HG02885 (cell line): Measurements from ENCODE around the gene ADGRB3.
A peak's percentile ranks its signal among the peaks of the same experiment; 100 is the strongest.
"Not testable (repeated sequence)": the region's sequence is repeated elsewhere in the genome, so short reads cannot be mapped to it uniquely, and the experiment has no call there.

Experiments
- ATAC-seq: cut with Tn5 transposase; IDR thresholded peaks from one replicate; pipeline ENCODE4 v1.9.1; 2021; ENCODE audit warnings: mild to moderate bottlenecking; ENCODE audit not compliant: unreplicated experiment, poor library complexity

ADGRB3 gene

GRCh38 chr6:69096681-69097080 lies 461.6 kb downstream of the ADGRB3 start:
- ATAC-seq, result no peak

GRCh38 chr6:69097948-69098347 lies 462.9 kb downstream of the ADGRB3 start:
- no peak for ATAC-seq

GRCh38 chr6:69098910-69099309 lies 463.8 kb downstream of the ADGRB3 start:
- peak; percentile 46 for ATAC-seq

- no peak for ATAC-seq
These were observed 465.7 kb downstream of the ADGRB3 start for GRCh38 chr6:69100772-69101171.

- no peak for ATAC-seq
These were observed 467.3 kb downstream of the ADGRB3 start for GRCh38 chr6:69102416-69102815.

- no peak for ATAC-seq
These were observed 470.2 kb downstream of the ADGRB3 start for GRCh38 chr6:69105288-69105687.

GRCh38 chr6:69106511-69106910 lies 471.4 kb downstream of the ADGRB3 start:
- no peak for ATAC-seq

GRCh38 chr6:69111301-69111700 lies 476.2 kb downstream of the ADGRB3 start:
- no peak for ATAC-seq

GRCh38 chr6:69116658-69117057 lies 481.6 kb downstream of the ADGRB3 start:
- ATAC-seq, result no peak

- not testable (repeated sequence) for ATAC-seq
These were observed 486.7 kb downstream of the ADGRB3 start for GRCh38 chr6:69121461-69122406.

GRCh38 chr6:69122407-69122773 lies 487.3 kb downstream of the ADGRB3 start:
- ATAC-seq, result no peak

GRCh38 chr6:69128411-69128810 lies 493.3 kb downstream of the ADGRB3 start:
- no peak for ATAC-seq

GRCh38 chr6:69129046-69129445 lies 494.0 kb downstream of the ADGRB3 start:
- ATAC-seq, result no peak

GRCh38 chr6:69135927-69136326 lies 500.8 kb downstream of the ADGRB3 start:
- ATAC-seq, result no peak

- no peak for ATAC-seq
These were observed 503.1 kb downstream of the ADGRB3 start for GRCh38 chr6:69138148-69138547.

GRCh38 chr6:69138893-69139494 lies 503.9 kb downstream of the ADGRB3 start:
- ATAC-seq, result no peak

- ATAC-seq, result no peak
These were observed 510.0 kb downstream of the ADGRB3 start for GRCh38 chr6:69145062-69145461.

GRCh38 chr6:69146385-69146784 lies 511.3 kb downstream of the ADGRB3 start:
- ATAC-seq, result no peak

- ATAC-seq, result no peak
These were observed 520.4 kb downstream of the ADGRB3 start for GRCh38 chr6:69155467-69155866.

- no peak for ATAC-seq
These were observed 527.7 kb downstream of the ADGRB3 start for GRCh38 chr6:69162811-69163210.

- peak; percentile 54 for ATAC-seq
These were observed 529.6 kb downstream of the ADGRB3 start for GRCh38 chr6:69164564-69165229.
